ENCODE measurements around the gene SYT17.
"Not testable (repeated sequence)": the region's sequence is repeated elsewhere in the genome, so short reads cannot be mapped to it uniquely, and the experiment has no call there.

Gene SYT17

GRCh38 chr16:19177111-19177739 is 9.2 kb downstream of the SYT17 start:
- Histone ChIP-seq H3K27me3 (ENCODE audit: low read depth, low read length) (no peaks in the 10 kb centered on the region), H3K9me3 (ENCODE audit: control insufficient read depth in 1 of 2, low read length in 2 of 2) (no peaks in the 10 kb centered on the region), H3K27ac (ENCODE audit: low read length) (no peak overlapping the region), H3K36me3 (ENCODE audit: control insufficient read depth in 1 of 2, insufficient read depth in 2 of 2, low read length in 2 of 2) (no peaks in the 10 kb centered on the region), H3K4me1 (ENCODE audit: control insufficient read depth in 1 of 2, insufficient read depth in 2 of 2, low read length in 2 of 2) (no peaks in the 10 kb centered on the region), H3K4me3 (ENCODE audit: low read depth in 1 of 2, low read length in 2 of 2) (no peak overlapping the region)

GRCh38 chr16:19179546-19180490 is 11.8 kb downstream of the SYT17 start:
- Histone ChIP-seq H3K9me3 (ENCODE audit: control insufficient read depth in 1 of 2, low read length in 2 of 2) (no peaks in the 10 kb centered on the region), H3K27me3 (ENCODE audit: low read depth, low read length) (no peaks in the 10 kb centered on the region), H3K36me3 (ENCODE audit: control insufficient read depth in 1 of 2, insufficient read depth in 2 of 2, low read length in 2 of 2) (no peaks in the 10 kb centered on the region), H3K4me3 (ENCODE audit: low read depth in 1 of 2, low read length in 2 of 2) (no peak overlapping the region), H3K4me1 (ENCODE audit: control insufficient read depth in 1 of 2, insufficient read depth in 2 of 2, low read length in 2 of 2) (no peaks in the 10 kb centered on the region), H3K27ac (ENCODE audit: low read length) (no peak overlapping the region)

- no peaks in the 10 kb centered on the region for H3K4me1 ChIP-seq (ENCODE audit: control insufficient read depth in 1 of 2, insufficient read depth in 2 of 2, low read length in 2 of 2)
- no peaks in the 10 kb centered on the region for H3K27me3 ChIP-seq (ENCODE audit: low read depth, low read length)
- no peaks in the 10 kb centered on the region for H3K9me3 ChIP-seq (ENCODE audit: control insufficient read depth in 1 of 2, low read length in 2 of 2)
- H3K27ac ChIP-seq (ENCODE audit: low read length), result no peak overlapping the region
- no peaks in the 10 kb centered on the region for H3K36me3 ChIP-seq (ENCODE audit: control insufficient read depth in 1 of 2, insufficient read depth in 2 of 2, low read length in 2 of 2)
- H3K4me3 ChIP-seq (ENCODE audit: low read depth in 1 of 2, low read length in 2 of 2), result no peak overlapping the region
These were observed 12.7 kb downstream of the SYT17 start for GRCh38 chr16:19180741-19181140.

GRCh38 chr16:19182481-19182880 is 14.4 kb downstream of the SYT17 start:
- Histone ChIP-seq H3K9me3 (ENCODE audit: control insufficient read depth in 1 of 2, low read length in 2 of 2) (no peaks in the 10 kb centered on the region), H3K36me3 (ENCODE audit: control insufficient read depth in 1 of 2, insufficient read depth in 2 of 2, low read length in 2 of 2) (no peaks in the 10 kb centered on the region), H3K4me1 (ENCODE audit: control insufficient read depth in 1 of 2, insufficient read depth in 2 of 2, low read length in 2 of 2) (no peaks in the 10 kb centered on the region), H3K27me3 (ENCODE audit: low read depth, low read length) (no peaks in the 10 kb centered on the region), H3K27ac (ENCODE audit: low read length) (no peak overlapping the region), H3K4me3 (ENCODE audit: low read depth in 1 of 2, low read length in 2 of 2) (no peak overlapping the region)

GRCh38 chr16:19183187-19183586 is 15.1 kb downstream of the SYT17 start:
- H3K4me3 ChIP-seq (ENCODE audit: low read depth in 1 of 2, low read length in 2 of 2), result no peak overlapping the region
- no peaks in the 10 kb centered on the region for H3K27me3 ChIP-seq (ENCODE audit: low read depth, low read length)
- no peaks in the 10 kb centered on the region for H3K9me3 ChIP-seq (ENCODE audit: control insufficient read depth in 1 of 2, low read length in 2 of 2)
- no peaks in the 10 kb centered on the region for H3K36me3 ChIP-seq (ENCODE audit: control insufficient read depth in 1 of 2, insufficient read depth in 2 of 2, low read length in 2 of 2)
- no peaks in the 10 kb centered on the region for H3K4me1 ChIP-seq (ENCODE audit: control insufficient read depth in 1 of 2, insufficient read depth in 2 of 2, low read length in 2 of 2)
- H3K27ac ChIP-seq (ENCODE audit: low read length), result no peak overlapping the region

GRCh38 chr16:19184823-19185509 is 16.9 kb downstream of the SYT17 start:
- H3K9me3 ChIP-seq (ENCODE audit: control insufficient read depth in 1 of 2, low read length in 2 of 2), result no peaks in the 10 kb centered on the region
- H3K27me3 ChIP-seq (ENCODE audit: low read depth, low read length), result no peaks in the 10 kb centered on the region
- H3K27ac ChIP-seq (ENCODE audit: low read length), result no peak overlapping the region
- no peak overlapping the region for H3K4me3 ChIP-seq (ENCODE audit: low read depth in 1 of 2, low read length in 2 of 2)
- H3K4me1 ChIP-seq (ENCODE audit: control insufficient read depth in 1 of 2, insufficient read depth in 2 of 2, low read length in 2 of 2), result no peaks in the 10 kb centered on the region
- no peaks in the 10 kb centered on the region for H3K36me3 ChIP-seq (ENCODE audit: control insufficient read depth in 1 of 2, insufficient read depth in 2 of 2, low read length in 2 of 2)

GRCh38 chr16:19185510-19185851 is 17.4 kb downstream of the SYT17 start:
- H3K36me3 ChIP-seq (ENCODE audit: control insufficient read depth in 1 of 2, insufficient read depth in 2 of 2, low read length in 2 of 2), result no peaks in the 10 kb centered on the region
- no peaks in the 10 kb centered on the region for H3K27me3 ChIP-seq (ENCODE audit: low read depth, low read length)
- H3K4me3 ChIP-seq (ENCODE audit: low read depth in 1 of 2, low read length in 2 of 2), result no peak overlapping the region
- H3K4me1 ChIP-seq (ENCODE audit: control insufficient read depth in 1 of 2, insufficient read depth in 2 of 2, low read length in 2 of 2), result no peaks in the 10 kb centered on the region
- no peak overlapping the region for H3K27ac ChIP-seq (ENCODE audit: low read length)
- no peaks in the 10 kb centered on the region for H3K9me3 ChIP-seq (ENCODE audit: control insufficient read depth in 1 of 2, low read length in 2 of 2)

- H3K27me3 ChIP-seq (ENCODE audit: low read depth, low read length), result no peaks in the 10 kb centered on the region
- H3K4me1 ChIP-seq (ENCODE audit: control insufficient read depth in 1 of 2, insufficient read depth in 2 of 2, low read length in 2 of 2), result no peaks in the 10 kb centered on the region
- no peaks in the 10 kb centered on the region for H3K36me3 ChIP-seq (ENCODE audit: control insufficient read depth in 1 of 2, insufficient read depth in 2 of 2, low read length in 2 of 2)
- H3K9me3 ChIP-seq (ENCODE audit: control insufficient read depth in 1 of 2, low read length in 2 of 2), result no peaks in the 10 kb centered on the region
- H3K27ac ChIP-seq (ENCODE audit: low read length), result no peak overlapping the region
- no peak overlapping the region for H3K4me3 ChIP-seq (ENCODE audit: low read depth in 1 of 2, low read length in 2 of 2)
These were observed 18.4 kb downstream of the SYT17 start for GRCh38 chr16:19186408-19186807.

GRCh38 chr16:19187961-19188360 is 19.9 kb downstream of the SYT17 start:
- H3K9me3 ChIP-seq (ENCODE audit: control insufficient read depth in 1 of 2, low read length in 2 of 2); H3K27ac ChIP-seq (ENCODE audit: low read length): not testable (repeated sequence)

GRCh38 chr16:19188406-19188805 is 20.4 kb downstream of the SYT17 start:
- Histone ChIP-seq H3K27ac (ENCODE audit: low read length) (no peak overlapping the region), H3K4me3 (ENCODE audit: low read depth in 1 of 2, low read length in 2 of 2) (no peak overlapping the region)

More at GRCh38 chr16:19187961-19188360, 19.9 kb downstream of the SYT17 start:
- not testable (repeated sequence) for H3K4me3 ChIP-seq (ENCODE audit: low read depth in 1 of 2, low read length in 2 of 2); H3K27me3 ChIP-seq (ENCODE audit: low read depth, low read length); H3K4me1 ChIP-seq (ENCODE audit: control insufficient read depth in 1 of 2, insufficient read depth in 2 of 2, low read length in 2 of 2); H3K36me3 ChIP-seq (ENCODE audit: control insufficient read depth in 1 of 2, insufficient read depth in 2 of 2, low read length in 2 of 2)

GRCh38 chr16:19192865-19193264 is 24.8 kb downstream of the SYT17 start:
- no peak overlapping the region for H3K4me3 ChIP-seq (ENCODE audit: low read depth in 1 of 2, low read length in 2 of 2)
- no peaks in the 10 kb centered on the region for H3K27me3 ChIP-seq (ENCODE audit: low read depth, low read length)
- no peaks in the 10 kb centered on the region for H3K9me3 ChIP-seq (ENCODE audit: control insufficient read depth in 1 of 2, low read length in 2 of 2)
- H3K27ac ChIP-seq (ENCODE audit: low read length), result no peak overlapping the region
- H3K4me1 ChIP-seq (ENCODE audit: control insufficient read depth in 1 of 2, insufficient read depth in 2 of 2, low read length in 2 of 2), result no peaks in the 10 kb centered on the region
- H3K36me3 ChIP-seq (ENCODE audit: control insufficient read depth in 1 of 2, insufficient read depth in 2 of 2, low read length in 2 of 2), result no peaks in the 10 kb centered on the region

More at GRCh38 chr16:19188406-19188805, 20.4 kb downstream of the SYT17 start:
- Histone ChIP-seq H3K36me3 (ENCODE audit: control insufficient read depth in 1 of 2, insufficient read depth in 2 of 2, low read length in 2 of 2) (no peaks in the 10 kb centered on the region), H3K4me1 (ENCODE audit: control insufficient read depth in 1 of 2, insufficient read depth in 2 of 2, low read length in 2 of 2) (no peaks in the 10 kb centered on the region), H3K27me3 (ENCODE audit: low read depth, low read length) (no peaks in the 10 kb centered on the region), H3K9me3 (ENCODE audit: control insufficient read depth in 1 of 2, low read length in 2 of 2) (no peaks in the 10 kb centered on the region)
